ENCODE data around the gene ADD1. TPM values are rescaled to one million over a fixed set of nuclear protein-coding genes. Genes with fewer than 3 reads are reported as not detected.

Gene ADD1
- total and polyA plus RNA-seq, 12 donors = 163 to 448 (median 214) TPM

GRCh38 chr4:2806390-2807355 is 37.0 kb upstream of the ADD1 start:
- 34 to 36% methylated on average over 28 of the region's 28 CpGs for WGBS, 2 donors
- peak overlapping the region in 2 of 10 donors; percentile 8 to 15 for H3K4me3 ChIP-seq
- ATAC-seq (peak; percentile 42 to 64 (median 55)), DNase-seq (peak; percentile 77 to 80)
- H3K4me1 ChIP-seq = peaks cover 61 to 95% (median 88%) of the 10 kb centered on the region in 9 donors
- TF ChIP-seq CTCF (IDR thresholded peaks at IDR 0.05) = no peak
- H3K9me3 ChIP-seq = no peaks in the 10 kb centered on the region
- peaks cover 0 to 30% (median 0%) of the 10 kb centered on the region in 9 donors for H3K36me3 ChIP-seq
- intact Hi-C loops (cut with DNase I) = loop anchor here in 1 of 10 donors (5.0 kb wide), 1 partner anchor 36 kb away; the partner anchor contains the start of gene ADD1
- H3K27ac ChIP-seq = peak overlapping the region; percentile 69 to 91 (median 80)
- no peaks in the 10 kb centered on the region for H3K27me3 ChIP-seq

- TF ChIP-seq CTCF (IDR thresholded peaks at IDR 0.05) = no peak
- DNase-seq = peak in 1 of 2 donors; percentile 18
- Histone ChIP-seq H3K27me3 (no peaks in the 10 kb centered on the region), H3K27ac (peak overlapping the region in 6 of 10 donors; percentile 71 to 91 (median 85)), H3K9me3 (no peaks in the 10 kb centered on the region), H3K4me1 (peaks cover 64 to 96% (median 92%) of the 10 kb centered on the region in 9 donors), H3K36me3 (peaks cover 0 to 30% (median 0%) of the 10 kb centered on the region in 9 donors), H3K4me3 (no peak overlapping the region)
- no peak for ATAC-seq
- intact Hi-C loops (cut with DNase I) = loop anchor here in 1 of 10 donors (5.0 kb wide), 1 partner anchor 35 kb away; the partner anchor contains the start of gene ADD1
- WGBS, 2 donors = 92 to 95% methylated on average over 13 of the region's 13 CpGs
Observed at GRCh38 chr4:2807571-2807970, 36.1 kb upstream of the ADD1 start.

GRCh38 chr4:2808001-2808400 is 35.6 kb upstream of the ADD1 start:
- Histone ChIP-seq H3K9me3 (no peaks in the 10 kb centered on the region), H3K27me3 (no peaks in the 10 kb centered on the region), H3K27ac (peak overlapping the region in 2 of 10 donors; percentile 86), H3K4me3 (no peak overlapping the region), H3K36me3 (peaks cover 0 to 27% (median 0%) of the 10 kb centered on the region in 9 donors), H3K4me1 (peaks cover 62 to 96% (median 92%) of the 10 kb centered on the region in 9 donors)
- intact Hi-C loops (cut with DNase I) = loop anchor here in 1 of 10 donors (5.0 kb wide), 1 partner anchor 34 kb away; the partner anchor contains the start of gene ADD1
- ATAC-seq (no peak), DNase-seq (no peak)
- no peak for TF ChIP-seq CTCF (IDR thresholded peaks at IDR 0.05)
- WGBS, 2 donors = 91 to 95% methylated on average over 7 of the region's 7 CpGs

GRCh38 chr4:2809610-2810180 is 33.9 kb upstream of the ADD1 start:
- intact Hi-C loops (cut with DNase I) = loop anchor here in 3 of 10 donors (5.0 to 10.0 kb wide), 2 partner anchors 33 to 45 kb away; partner anchors contain the start of gene ADD1 (in 1 of the 3)
- WGBS, 2 donors = 68 to 74% methylated on average over 10 of the region's 10 CpGs
- Histone ChIP-seq H3K9me3 (no peaks in the 10 kb centered on the region), H3K4me3 (no peak overlapping the region), H3K4me1 (peaks cover 57 to 93% (median 79%) of the 10 kb centered on the region in 9 donors), H3K27ac (peak overlapping the region in 5 of 10 donors; percentile 12 to 95 (median 34)), H3K36me3 (peaks cover 0 to 31% (median 0%) of the 10 kb centered on the region in 9 donors), H3K27me3 (no peaks in the 10 kb centered on the region)
- no peak for TF ChIP-seq CTCF (IDR thresholded peaks at IDR 0.05)
- ATAC-seq = no peak
- peak in 1 of 2 donors; percentile 69 for DNase-seq

Measured in heart right ventricle (tissue), 16 donors.